ENCODE data around the gene RFX2.

RFX2 gene

DNA sequence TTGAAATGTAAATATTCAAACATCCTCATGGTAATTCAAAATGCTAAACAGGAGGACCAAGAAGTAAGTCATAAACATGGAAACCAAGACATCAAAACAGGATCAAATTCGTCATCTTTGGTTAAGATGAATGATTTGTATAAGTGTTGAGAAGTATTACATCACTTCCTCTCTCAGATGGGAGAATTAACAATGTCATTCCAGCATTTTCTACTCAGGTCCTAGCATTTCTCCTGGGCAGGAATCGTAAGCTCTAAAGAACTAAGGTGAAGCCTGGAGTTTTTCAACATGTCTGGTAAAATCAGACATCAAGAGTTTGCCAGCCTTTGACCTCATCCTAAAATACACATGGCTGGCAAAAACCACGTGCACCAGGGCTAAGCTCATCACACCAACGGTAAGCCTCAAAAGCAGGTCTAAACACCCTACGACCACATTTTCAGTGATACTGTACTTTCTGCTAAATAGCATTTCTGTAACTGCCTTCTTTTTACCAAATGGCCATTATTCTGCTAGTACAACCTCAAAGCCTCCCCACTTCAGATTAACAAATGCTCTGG, 157.2 kb downstream of the RFX2 start:
- peak; percentile 42 for DNase-seq

DNA sequence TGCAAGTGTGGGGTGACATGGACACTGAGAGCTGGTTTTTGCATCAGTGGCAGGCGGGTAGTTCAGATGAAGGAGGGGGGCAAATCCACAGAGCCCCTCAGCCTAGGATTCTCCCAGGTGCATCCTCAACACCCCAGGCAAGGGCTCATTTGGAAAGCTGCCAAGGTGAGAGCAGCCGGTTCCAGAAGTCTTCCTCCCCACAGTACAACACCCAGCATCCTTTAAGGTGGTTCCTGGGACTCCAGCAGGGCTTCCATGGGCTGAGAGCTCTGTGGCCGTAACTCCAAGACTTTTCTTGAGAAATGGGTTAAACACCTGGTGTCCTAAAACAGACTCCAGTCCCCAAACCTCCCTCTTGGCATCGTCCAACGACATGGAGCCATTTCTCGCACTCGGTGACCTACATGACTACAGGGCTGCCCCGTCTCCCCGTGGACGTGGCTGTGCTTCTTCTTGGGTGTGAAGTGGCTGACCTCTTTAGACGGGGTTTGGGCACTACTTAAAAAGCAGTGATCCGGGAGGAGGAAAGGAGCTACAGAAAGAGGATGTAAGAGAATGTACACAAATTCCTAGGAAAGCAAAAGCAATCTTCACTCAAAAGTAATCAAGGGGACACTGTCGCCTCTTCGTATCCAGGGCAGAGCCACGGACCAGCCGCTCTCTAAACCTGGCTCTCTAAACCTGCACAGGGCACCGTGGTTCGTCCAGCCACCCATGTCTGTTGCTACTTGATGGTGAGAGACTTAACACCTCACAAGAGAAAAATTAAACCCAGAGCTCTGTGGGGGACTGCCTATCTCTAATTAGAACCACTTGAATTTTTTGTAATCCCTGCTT, 157.9 kb downstream of the RFX2 start:
- DNase-seq = no peak

DNA sequence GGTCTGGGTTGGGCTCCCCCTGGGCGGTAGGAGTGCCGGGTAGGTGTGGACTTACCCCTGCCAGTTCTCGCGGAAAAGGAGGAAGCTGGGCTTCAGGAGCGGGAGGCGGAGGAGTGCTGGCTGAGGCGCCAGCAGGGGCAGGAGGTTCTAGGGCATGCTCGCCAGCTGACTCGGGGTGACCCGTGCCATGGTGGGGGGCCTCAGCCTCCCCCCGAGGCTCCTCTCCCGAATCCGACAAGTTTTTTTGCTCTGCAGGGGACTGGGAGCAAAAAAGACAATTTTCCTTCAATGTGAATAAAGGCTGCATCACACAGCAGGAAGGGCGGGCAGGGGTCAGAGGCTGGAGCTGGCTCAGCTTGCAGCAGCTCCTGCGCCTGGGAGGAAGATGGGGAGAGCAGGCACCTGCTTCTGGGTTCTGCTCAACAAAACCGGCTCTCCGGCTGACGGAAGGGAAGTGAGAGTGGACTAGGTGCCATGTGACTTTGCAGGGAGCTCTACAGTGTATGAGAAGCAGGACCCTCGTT, 158.9 kb downstream of the RFX2 start:
- no peak for DNase-seq

DNA sequence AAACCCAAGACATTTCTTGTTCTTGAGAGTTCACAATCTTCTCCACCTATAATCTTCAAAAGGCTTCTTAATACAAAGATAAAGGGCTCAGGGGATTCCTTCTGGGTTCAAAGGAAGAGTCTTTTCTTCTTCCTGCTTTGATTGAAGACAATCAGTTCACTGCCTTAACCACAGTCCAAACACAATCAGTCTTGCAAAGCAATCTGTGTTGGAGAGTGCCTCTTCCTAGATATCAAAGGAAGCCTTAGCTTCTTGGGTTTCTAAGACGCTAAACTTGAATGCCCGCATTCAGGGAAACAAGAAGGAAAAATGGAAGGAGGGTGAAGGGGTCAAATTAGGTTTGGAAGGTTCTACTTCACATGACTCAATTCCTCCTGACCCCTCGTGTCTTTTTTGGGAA, 159.6 kb downstream of the RFX2 start:
- DNase-seq = no peak

DNA sequence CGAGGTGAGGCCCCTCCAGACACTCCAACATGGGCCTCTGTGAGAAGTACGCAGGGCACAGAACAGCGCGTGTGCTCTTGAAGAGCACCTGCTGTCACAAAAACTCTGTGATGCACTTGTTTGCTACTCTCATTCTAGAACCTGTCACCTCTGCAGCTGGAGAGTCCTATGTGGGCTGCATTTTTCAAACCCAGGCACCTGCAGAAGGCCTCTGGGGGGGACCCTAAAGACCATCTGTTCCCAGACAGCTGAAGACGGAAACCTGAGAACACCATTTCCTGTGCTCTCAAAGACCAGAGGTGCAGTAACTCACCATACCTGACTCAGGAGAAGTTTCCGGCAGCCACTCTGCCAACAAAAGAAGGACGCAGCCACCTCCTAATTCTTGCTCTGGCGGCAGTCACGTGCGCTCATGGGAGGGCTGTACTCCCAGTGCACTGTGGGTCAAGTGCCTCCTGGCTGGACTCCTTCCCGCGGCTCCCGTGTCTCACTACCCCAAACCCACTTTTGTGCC, 160.5 kb downstream of the RFX2 start:
- DNase-seq = peak; percentile 62

- DNase-seq = peak; percentile 46
Observed at GRCh38 chr19:5948752-5949564, 161.3 kb downstream of the RFX2 start.

GRCh38 chr19:5947435-5947834, 162.9 kb downstream of the RFX2 start:
- no peak for DNase-seq

GRCh38 chr19:5943623-5944022, 166.7 kb downstream of the RFX2 start:
- DNase-seq = no peak
